ENCODE data around the gene SFTA2. TPM values are rescaled to one million over a fixed set of nuclear protein-coding genes. Genes with fewer than 3 reads are reported as not detected.

Gene SFTA2
- polyA plus RNA-seq, 1 donor (not counting 4 experiments of a cell fraction or from before 2014, with no cell fraction given) = not detected

DNA sequence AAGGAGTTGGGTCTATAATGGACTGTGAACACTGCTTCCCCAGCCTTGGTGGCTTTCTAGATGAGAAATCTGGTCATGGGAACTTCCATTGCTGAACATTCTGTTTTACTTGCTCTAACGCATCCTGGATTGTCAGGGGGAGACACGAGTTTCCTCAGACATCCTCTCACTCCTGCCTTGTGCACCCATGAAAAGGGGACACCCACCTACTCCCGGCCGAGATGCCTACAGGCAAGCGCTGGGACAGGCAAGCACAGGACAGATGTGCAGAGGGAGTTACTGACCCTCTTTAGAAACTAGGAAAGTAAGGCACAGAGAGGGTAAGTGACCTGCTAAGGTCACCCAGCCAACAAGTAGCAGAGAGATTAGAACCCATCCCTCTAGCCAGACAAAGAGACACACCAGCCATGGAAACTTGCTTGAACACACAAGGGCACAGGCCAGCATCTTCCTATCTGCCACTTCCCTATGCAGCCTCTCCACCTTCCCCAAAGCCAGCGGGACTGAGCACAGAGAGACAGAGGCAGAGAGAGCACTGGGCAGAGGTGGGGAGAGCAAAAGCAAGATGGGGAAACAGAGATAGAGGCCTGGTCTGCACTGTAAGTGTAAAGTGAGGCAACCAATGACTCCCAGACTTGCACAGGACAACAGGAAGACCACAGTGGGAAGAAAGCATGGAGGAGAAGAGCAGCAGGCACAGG, 845 bp upstream of the SFTA2 start:
- DNase-seq (ENCODE audit: low read depth, low spot score) (no peak), FAIRE-seq (no peak)
- dilution Hi-C loops (cut with MboI; ENCODE audit: extremely low pct_ligation_motif_present, low sequenced_read_pairs) = loop anchor here (25.0 kb wide), 1 partner anchor 129 kb away; no protein-coding TSS in a partner anchor
- Histone ChIP-seq H3K4me3 (ENCODE audit: control insufficient read depth in 2 of 3, extremely low read depth in 1 of 3, insufficient read depth in 2 of 3, low read depth in 1 of 3, low read length in 3 of 3) (no peak overlapping the region), H4K20me1 (ENCODE audit: control insufficient read depth, extremely low read depth, insufficient read depth, low read length) (no peaks in the 10 kb centered on the region), H3K27me3 (ENCODE audit: control insufficient read depth, extremely low read depth, insufficient read depth, low read length) (no peaks in the 10 kb centered on the region), H3K27ac (ENCODE audit: control insufficient read depth, insufficient read depth, low read length) (no peak overlapping the region), H3K9ac (ENCODE audit: control insufficient read depth, extremely low read depth, insufficient read depth, low read length) (no peak overlapping the region), H3K4me2 (ENCODE audit: control insufficient read depth, extremely low read depth, insufficient read depth, low read depth, low read length) (no peak overlapping the region), H3K4me1 (ENCODE audit: control insufficient read depth, extremely low read depth, insufficient read depth, low read length) (peaks cover 6% of the 10 kb centered on the region), H3K9me3 (ENCODE audit: control insufficient read depth, low read depth, low read length) (no peaks in the 10 kb centered on the region), H2AFZ (ENCODE audit: control insufficient read depth, low read length) (no peak overlapping the region), H3K36me3 (ENCODE audit: control insufficient read depth in 2 of 2, extremely low read depth in 1 of 2, insufficient read depth in 2 of 2, low read length in 2 of 2) (no peaks in the 10 kb centered on the region), H3K9me1 (ENCODE audit: control insufficient read depth, extremely low read depth, insufficient read depth, low read length) (no peaks in the 10 kb centered on the region), H3K79me2 (ENCODE audit: control insufficient read depth, insufficient read depth, low read length) (no peaks in the 10 kb centered on the region)
- TF ChIP-seq CTCF (optimal IDR thresholded peaks at IDR 0.05 in 1 of 3, IDR thresholded peaks at IDR 0.05 in 1 of 3, conservative IDR thresholded peaks at IDR 0.05 in 1 of 3; ENCODE audit: extremely low read depth in 1 of 3, insufficient read depth in 2 of 3, low read length in 3 of 3) (no peak), EZH2 (IDR thresholded peaks at IDR 0.05; ENCODE audit: low read length) (no peak)

GRCh38 chr6:30931272-30931671, 698 bp downstream of the SFTA2 start:
- peaks cover 2% of the 10 kb centered on the region for H3K9me1 ChIP-seq (ENCODE audit: control insufficient read depth, extremely low read depth, insufficient read depth, low read length)
- H3K9ac ChIP-seq (ENCODE audit: control insufficient read depth, extremely low read depth, insufficient read depth, low read length) = no peak overlapping the region
- no peaks in the 10 kb centered on the region for H3K9me3 ChIP-seq (ENCODE audit: control insufficient read depth, low read depth, low read length)
- H3K4me2 ChIP-seq (ENCODE audit: control insufficient read depth, extremely low read depth, insufficient read depth, low read depth, low read length) = no peak overlapping the region
- no peak overlapping the region for H3K27ac ChIP-seq (ENCODE audit: control insufficient read depth, insufficient read depth, low read length)
- H3K4me3 ChIP-seq (ENCODE audit: control insufficient read depth in 2 of 3, extremely low read depth in 1 of 3, insufficient read depth in 2 of 3, low read depth in 1 of 3, low read length in 3 of 3) = no peak overlapping the region
- TF ChIP-seq CTCF (optimal IDR thresholded peaks at IDR 0.05 in 1 of 3, IDR thresholded peaks at IDR 0.05 in 1 of 3, conservative IDR thresholded peaks at IDR 0.05 in 1 of 3; ENCODE audit: extremely low read depth in 1 of 3, insufficient read depth in 2 of 3, low read length in 3 of 3) = no peak
- TF ChIP-seq EZH2 (IDR thresholded peaks at IDR 0.05; ENCODE audit: low read length) = no peak
- H3K36me3 ChIP-seq (ENCODE audit: control insufficient read depth in 2 of 2, extremely low read depth in 1 of 2, insufficient read depth in 2 of 2, low read length in 2 of 2) = peaks cover 2 to 4% of the 10 kb centered on the region in 2 experiments
- no peaks in the 10 kb centered on the region for H3K27me3 ChIP-seq (ENCODE audit: control insufficient read depth, extremely low read depth, insufficient read depth, low read length)
- DNase-seq (ENCODE audit: low read depth, low spot score) = no peak
- H2AFZ ChIP-seq (ENCODE audit: control insufficient read depth, low read length) = no peak overlapping the region
- no peaks in the 10 kb centered on the region for H4K20me1 ChIP-seq (ENCODE audit: control insufficient read depth, extremely low read depth, insufficient read depth, low read length)
- dilution Hi-C loops (cut with MboI; ENCODE audit: extremely low pct_ligation_motif_present, low sequenced_read_pairs) = loop anchor here (25.0 kb wide), 1 partner anchor 131 kb away; no protein-coding TSS in a partner anchor
- no peak for FAIRE-seq
- H3K4me1 ChIP-seq (ENCODE audit: control insufficient read depth, extremely low read depth, insufficient read depth, low read length) = peaks cover 12% of the 10 kb centered on the region
- no peaks in the 10 kb centered on the region for H3K79me2 ChIP-seq (ENCODE audit: control insufficient read depth, insufficient read depth, low read length)

Measured in keratinocyte (primary cell).